ENCODE results near the gene NEK4. TPM values are rescaled to one million over a fixed set of nuclear protein-coding genes. Genes with fewer than 3 reads are reported as not detected.

NEK4 gene
- total and polyA plus RNA-seq, 10 of the 15 experiments (the other 5 are each of a cell fraction or from before 2014, with no cell fraction given): 7.0 to 29.1 (median 16.4) TPM

GRCh38 chr3:52819936-52820335 is 49.2 kb upstream of the NEK4 start:
- Histone ChIP-seq H3K4me2 (ENCODE audit: control insufficient read depth, insufficient read depth) (no peak overlapping the region), H3K4me1 (ENCODE audit: control insufficient read depth, insufficient read depth, low read length) (no peaks in the 10 kb centered on the region), H3K79me2 (ENCODE audit: control insufficient read depth, insufficient read depth, low read length) (no peaks in the 10 kb centered on the region), H3K9ac (ENCODE audit: control insufficient read depth, insufficient read depth, low read length) (no peak overlapping the region), H3K9me3 (replicated peaks; ENCODE audit: control insufficient read depth, insufficient read depth, low read length) (no peaks in the 10 kb centered on the region), H4K20me1 (ENCODE audit: control insufficient read depth, insufficient read depth) (no peaks in the 10 kb centered on the region), H3K4me3 (no peak overlapping the region), H3K36me3 (ENCODE audit: control insufficient read depth in 2 of 2, insufficient read depth in 2 of 2, low read length in 1 of 2) (no peaks in the 10 kb centered on the region), H2AFZ (ENCODE audit: control insufficient read depth, low read depth, low read length) (no peak overlapping the region), H3K27ac (ENCODE audit: control insufficient read depth, insufficient read depth) (no peak overlapping the region), H3K27me3 (replicated peaks in 1 of 2; ENCODE audit: control insufficient read depth in 2 of 2, insufficient read depth in 2 of 2, low read length in 1 of 2) (no peaks in the 10 kb centered on the region)
- no peak for FAIRE-seq
- ChIA-PET CTCF (interaction anchor here (1.2 to 2.6 kb wide), 7 partner anchors 19 to 129 kb away, joined by 3 to 25 read pairs (median 6); no protein-coding TSS in a partner anchor), SMC1A (ENCODE audit: uncharacterized antibody, unreplicated experiment) (interaction anchor here (1.4 kb wide), 1 partner anchor 77 kb away, joined by 4 read pairs; no protein-coding TSS in a partner anchor), RAD21 (ENCODE audit: unreplicated experiment) (interaction anchor here (2.2 kb wide), 1 partner anchor 78 kb away, joined by 8 read pairs; no protein-coding TSS in a partner anchor), POLR2A (no interaction called here)
- in situ Hi-C loops (cut with MboI) (no loop called here), intact Hi-C loops (cut with micrococcal nuclease; ENCODE audit: unreplicated experiment) (loop anchor here (1.0 kb wide), 1 partner anchor 78 kb away; no protein-coding TSS in a partner anchor)
- ATAC-seq: no peak
- DNase-seq (ENCODE audit: low read depth, low spot score): no peak
- TF ChIP-seq RFX5 (IDR thresholded peaks at IDR 0.05; ENCODE audit: low read depth, low read length) (no peak), ETV6 (conservative IDR thresholded peaks at IDR 0.05 in 1 of 2, IDR thresholded peaks at IDR 0.05 in 1 of 2; ENCODE audit: borderline replicate concordance in 1 of 2, low read depth in 1 of 2) (no peak), BCL3 (IDR thresholded peaks at IDR 0.05; ENCODE audit: borderline replicate concordance, insufficient read depth, low read depth, low read length, poor library complexity, severe bottlenecking) (no peak)
- 3% methylated on average over 2 of the region's 2 CpGs for WGBS (ENCODE audit: insufficient coverage, insufficient replicate concordance, low lambda C conversion rate, missing lambda C conversion rate)
- BruUV-seq (replicated peaks): no TSS peak

- ChIA-PET RAD21 (ENCODE audit: unreplicated experiment) (no interaction called here), CTCF (no interaction called here), SMC1A (ENCODE audit: uncharacterized antibody, unreplicated experiment) (interaction anchor here (0.6 kb wide), 1 partner anchor 114 kb away, joined by 3 read pairs; no protein-coding TSS in a partner anchor), POLR2A (no interaction called here)
- DNase-seq (ENCODE audit: low read depth, low spot score) (no peak), FAIRE-seq (no peak), ATAC-seq (no peak)
- in situ Hi-C loops (cut with MboI) (no loop called here), intact Hi-C loops (cut with micrococcal nuclease; ENCODE audit: unreplicated experiment) (no loop called here)
- Histone ChIP-seq H3K9me3 (replicated peaks; ENCODE audit: control insufficient read depth, insufficient read depth, low read length) (no peaks in the 10 kb centered on the region), H3K36me3 (ENCODE audit: control insufficient read depth in 2 of 2, insufficient read depth in 2 of 2, low read length in 1 of 2) (no peaks in the 10 kb centered on the region), H2AFZ (ENCODE audit: control insufficient read depth, low read depth, low read length) (no peak overlapping the region), H3K4me2 (ENCODE audit: control insufficient read depth, insufficient read depth) (no peak overlapping the region), H3K27ac (ENCODE audit: control insufficient read depth, insufficient read depth) (no peak overlapping the region), H3K4me1 (ENCODE audit: control insufficient read depth, insufficient read depth, low read length) (no peaks in the 10 kb centered on the region), H3K4me3 (no peak overlapping the region), H3K79me2 (ENCODE audit: control insufficient read depth, insufficient read depth, low read length) (no peaks in the 10 kb centered on the region), H4K20me1 (ENCODE audit: control insufficient read depth, insufficient read depth) (no peaks in the 10 kb centered on the region), H3K9ac (ENCODE audit: control insufficient read depth, insufficient read depth, low read length) (no peak overlapping the region), H3K27me3 (replicated peaks in 1 of 2; ENCODE audit: control insufficient read depth in 2 of 2, insufficient read depth in 2 of 2, low read length in 1 of 2) (no peaks in the 10 kb centered on the region)
- no TSS peak for BruUV-seq (replicated peaks)
- 83% methylated on average over 7 of the region's 7 CpGs for WGBS (ENCODE audit: insufficient coverage, insufficient replicate concordance, low lambda C conversion rate, missing lambda C conversion rate)
- no peak for TF ChIP-seq CBX5 (IDR thresholded peaks at IDR 0.05; ENCODE audit: low read depth)
- no peak for TF ChIP-seq CBFB (IDR thresholded peaks at IDR 0.05; ENCODE audit: low read depth)
- TF ChIP-seq SP1 (IDR thresholded peaks at IDR 0.05; ENCODE audit: low read depth, low read length): no peak
- TF ChIP-seq TCF12 (IDR thresholded peaks at IDR 0.05; ENCODE audit: low read depth, low read length): no peak
- no peak for TF ChIP-seq ZNF217 (IDR thresholded peaks at IDR 0.05)
- TF ChIP-seq BRCA1 (IDR thresholded peaks at IDR 0.05; ENCODE audit: low read depth, low read length): no peak
- no peak for TF ChIP-seq SREBF1 (IDR thresholded peaks at IDR 0.05; ENCODE audit: low read length)
- no peak for TF ChIP-seq NFYA (IDR thresholded peaks at IDR 0.05; ENCODE audit: borderline replicate concordance, low read depth, low read length)
- TF ChIP-seq, protein P1, sequence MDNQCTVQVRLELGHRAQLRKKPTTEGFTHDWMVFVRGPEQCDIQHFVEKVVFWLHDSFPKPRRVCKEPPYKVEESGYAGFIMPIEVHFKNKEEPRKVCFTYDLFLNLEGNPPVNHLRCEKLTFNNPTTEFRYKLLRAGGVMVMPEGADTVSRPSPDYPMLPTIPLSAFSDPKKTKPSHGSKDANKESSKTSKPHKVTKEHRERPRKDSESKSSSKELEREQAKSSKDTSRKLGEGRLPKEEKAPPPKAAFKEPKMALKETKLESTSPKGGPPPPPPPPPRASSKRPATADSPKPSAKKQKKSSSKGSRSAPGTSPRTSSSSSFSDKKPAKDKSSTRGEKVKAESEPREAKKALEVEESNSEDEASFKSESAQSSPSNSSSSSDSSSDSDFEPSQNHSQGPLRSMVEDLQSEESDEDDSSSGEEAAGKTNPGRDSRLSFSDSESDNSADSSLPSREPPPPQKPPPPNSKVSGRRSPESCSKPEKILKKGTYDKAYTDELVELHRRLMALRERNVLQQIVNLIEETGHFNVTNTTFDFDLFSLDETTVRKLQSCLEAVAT (IDR thresholded peaks at IDR 0.05): no peak
- TF ChIP-seq GABPA (IDR thresholded peaks at IDR 0.05; ENCODE audit: low read depth): no peak
- no peak for TF ChIP-seq GATAD2B (conservative IDR thresholded peaks at IDR 0.05; ENCODE audit: low read depth)
These were observed 47.1 kb upstream of the NEK4 start for GRCh38 chr3:52817860-52818259.

Data from GM12878 (cell line).